Fibroblast of villous mesenchyme (primary cell): ENCODE measurements around the gene FNDC11. TPM values are rescaled to one million over a fixed set of nuclear protein-coding genes. Genes with fewer than 3 reads are reported as not detected.

Experiments used
- DNase-seq: peaks from one replicate; pipeline ENCODE4 v3.0.0-alpha.2; 2010; ENCODE audit warnings: low read depth
- H3K4me3 ChIP-seq: 2 replicates; pipeline ENCODE4 v1.5.1; 2011; ENCODE audit warnings: low read depth, mild to moderate bottlenecking, low read length
- CTCF ChIP-seq: IDR thresholded peaks from 2 replicates; pipeline ENCODE4 v1.5.1; 2012; ENCODE audit warnings: low read depth, mild to moderate bottlenecking, low read length; ENCODE audit not compliant: insufficient read depth
- total RNA-seq: library from RNA; depleted of rRNA; stranded (reverse); fragments of >200 nt; gene quantifications from 2 replicates; pipeline ENCODE4 v1.2.3, GENCODE V29; 2012

The FNDC11 gene
- total RNA-seq, 1 donor, result 0.86 TPM

- TF ChIP-seq CTCF, result no peak
- DNase-seq, result no peak
Observed at GRCh38 chr20:63525185-63525584, 28.8 kb upstream of the FNDC11 start.

GRCh38 chr20:63525971-63526370 lies 28.0 kb upstream of the FNDC11 start:
- no peak overlapping the region for H3K4me3 ChIP-seq
- no peak for DNase-seq
- no peak for TF ChIP-seq CTCF

More at GRCh38 chr20:63525185-63525584, 28.8 kb upstream of the FNDC11 start:
- no peak overlapping the region for H3K4me3 ChIP-seq

GRCh38 chr20:63527184-63527583 lies 26.8 kb upstream of the FNDC11 start:
- H3K4me3 ChIP-seq, result no peak overlapping the region
- DNase-seq, result no peak
- TF ChIP-seq CTCF, result no peak

- no peak for DNase-seq
- H3K4me3 ChIP-seq, result no peak overlapping the region
- no peak for TF ChIP-seq CTCF
Observed at GRCh38 chr20:63529180-63529860, 24.6 kb upstream of the FNDC11 start.

- no peak for TF ChIP-seq CTCF
- DNase-seq, result no peak
- no peak overlapping the region for H3K4me3 ChIP-seq
Observed at GRCh38 chr20:63529861-63530787, 23.8 kb upstream of the FNDC11 start.

GRCh38 chr20:63530788-63531160 lies 23.2 kb upstream of the FNDC11 start:
- no peak overlapping the region for H3K4me3 ChIP-seq
- no peak for DNase-seq
- TF ChIP-seq CTCF, result no peak
